GM23338 (cell line): ENCODE data around the gene PLXND1. TPM values are rescaled to one million over a fixed set of nuclear protein-coding genes. Genes with fewer than 3 reads are reported as not detected.

Experiments
- ATAC-seq: fragments of 200-7000 bp; cut with Tn5 transposase; 3 replicates; pipeline ENCODE4 v1.9.1; 2020
- DNase-seq: peaks from one replicate; pipeline ENCODE4 v3.0.0-alpha.2; 2015; ENCODE audit warnings: low spot score
- H2AFZ ChIP-seq: fragments of 200-600 bp; sonication (generic); 2 replicates; pipeline ENCODE4 v1.8.0; 2016; ENCODE audit warnings: antibody characterized with exemption, mild to moderate bottlenecking, moderate library complexity
- H3F3A ChIP-seq: fragments of 200-600 bp; sonication (generic); replicated peaks from 2 replicates; pipeline ENCODE4 v1.8.0; 2017; ENCODE audit warnings: antibody characterized with exemption, mixed run types, low read depth
- H3K27ac ChIP-seq: fragments of 200-600 bp; sonication (generic); 2 replicates; pipeline ENCODE4 v1.6.1; 2016; ENCODE audit warnings: low read depth
- H3K27me3 ChIP-seq: fragments of 200-600 bp; sonication (generic); 2 replicates; pipeline ENCODE4 v1.8.0; 2016; ENCODE audit warnings: mild to moderate bottlenecking, mixed run types, moderate library complexity; ENCODE audit not compliant: insufficient read depth
- H3K36me3 ChIP-seq: fragments of 200-600 bp; sonication (generic); 2 replicates; pipeline ENCODE4 v1.8.0; 2016; ENCODE audit warnings: mild to moderate bottlenecking; ENCODE audit not compliant: insufficient read depth
- H3K4me1 ChIP-seq: fragments of 200-600 bp; sonication (generic); 2 replicates; pipeline ENCODE4 v1.8.0; 2016; ENCODE audit warnings: mild to moderate bottlenecking, moderate library complexity; ENCODE audit not compliant: insufficient read depth
- H3K4me2 ChIP-seq: fragments of 200-600 bp; sonication (generic); 2 replicates; pipeline ENCODE4 v1.7.1; 2017; ENCODE audit warnings: mixed run types
- H3K4me3 ChIP-seq: fragments of 200-600 bp; sonication (generic); 2 replicates; pipeline ENCODE4 v1.6.1; 2016; ENCODE audit warnings: mixed run types
- H3K79me2 ChIP-seq: fragments of 200-600 bp; sonication (generic); replicated peaks from 2 replicates; pipeline ENCODE4 v1.8.0; 2017; ENCODE audit warnings: mild to moderate bottlenecking; ENCODE audit not compliant: insufficient read depth
- H3K9me2 ChIP-seq: fragments of 200-600 bp; sonication (generic); 2 replicates; pipeline ENCODE4 v1.8.0; 2017; ENCODE audit not compliant: insufficient read depth
- H4K20me1 ChIP-seq: fragments of 200-600 bp; sonication (generic); replicated peaks from 2 replicates; pipeline ENCODE4 v1.8.0; 2017; ENCODE audit warnings: mild to moderate bottlenecking; ENCODE audit not compliant: insufficient read depth
- H3K27ac Mint-ChIP-seq: 2 replicates; pipeline ENCODE4 v1.8.0; 2020; ENCODE audit warnings: inconsistent platforms, mild to moderate bottlenecking, moderate library complexity, mixed read lengths
- H3K27me3 Mint-ChIP-seq: 3 replicates; pipeline ENCODE4 v1.8.0; 2022; ENCODE audit warnings: low read depth, mild to moderate bottlenecking, moderate library complexity, mixed read lengths, inconsistent platforms; ENCODE audit not compliant: insufficient read depth, poor library complexity
- H3K36me3 Mint-ChIP-seq: 3 replicates; pipeline ENCODE4 v1.8.0; 2021; ENCODE audit warnings: low read depth, mild to moderate bottlenecking, inconsistent platforms, moderate library complexity, mixed read lengths
- H3K4me1 Mint-ChIP-seq: 3 replicates; pipeline ENCODE4 v1.8.0; 2020; ENCODE audit warnings: mild to moderate bottlenecking, inconsistent platforms, mixed read lengths
- H3K4me3 Mint-ChIP-seq: 3 replicates; pipeline ENCODE4 v1.8.0; 2021; ENCODE audit warnings: moderate library complexity, mild to moderate bottlenecking, inconsistent platforms, mixed read lengths
- H3K9me3 Mint-ChIP-seq: 3 replicates; pipeline ENCODE4 v1.8.0; 2020; ENCODE audit warnings: moderate library complexity, mild to moderate bottlenecking, inconsistent platforms, mixed read lengths
- CREB1 ChIP-seq: fragments of 250-450 bp; sonication (Bioruptor Pico); IDR thresholded peaks from 2 replicates; pipeline ENCODE4 v1.5.0; 2020; ENCODE audit warnings: low read depth, mild to moderate bottlenecking, moderate library complexity
- NANOG ChIP-seq: IDR thresholded peaks from 2 replicates; pipeline ENCODE4 v1.6.1; 2016; ENCODE audit warnings: antibody characterized with exemption, borderline replicate concordance
- POLR2AphosphoS5 ChIP-seq: IDR thresholded peaks from 2 replicates; pipeline ENCODE4 v1.6.1; 2016; ENCODE audit warnings: antibody characterized with exemption, low read depth
- STAT1 ChIP-seq: IDR thresholded peaks from one replicate; pipeline ENCODE4 v1.6.1; 2016; ENCODE audit warnings: antibody characterized with exemption; ENCODE audit not compliant: unreplicated experiment
- ZNF114 ChIP-seq: fragments of 250-450 bp; sonication (Bioruptor Pico); IDR thresholded peaks from 2 replicates; pipeline ENCODE4 v1.5.0; 2020; ENCODE audit warnings: mild to moderate bottlenecking, moderate library complexity
- ZNF331 ChIP-seq: fragments of 250-450 bp; sonication (Bioruptor Pico); IDR thresholded peaks from 2 replicates; pipeline ENCODE4 v1.5.0; 2020; ENCODE audit warnings: low read depth, mild to moderate bottlenecking, moderate library complexity
- polyA plus RNA-seq: library from polyadenylated mRNA; unstranded; fragments of >200 nt; fragmentation: Nextera tagmentation; extraction: Ambion mirVana; gene quantifications from 2 replicates; pipeline ENCODE4 v1.2.1, GENCODE V29; 2016
- total RNA-seq: library from RNA; depleted of rRNA; stranded (reverse); fragments of >200 nt; shearing (Covaris generic); gene quantifications from 2 replicates; pipeline ENCODE4 v1.2.3, GENCODE V29; 2014
- TF ChIP-seq, protein P1 (sequence below): fragments of 250-450 bp; sonication (Bioruptor Pico); IDR thresholded peaks from 2 replicates; pipeline ENCODE4 v1.5.0; 2020; ENCODE audit warnings: mild to moderate bottlenecking, moderate library complexity

Gene PLXND1
- total and polyA plus RNA-seq, 2 experiments from 2014 or later, result 13.3 to 60.4 TPM

GRCh38 chr3:129514563-129514962, 91.9 kb downstream of the PLXND1 start (continued):
- TF ChIP-seq, protein P1, sequence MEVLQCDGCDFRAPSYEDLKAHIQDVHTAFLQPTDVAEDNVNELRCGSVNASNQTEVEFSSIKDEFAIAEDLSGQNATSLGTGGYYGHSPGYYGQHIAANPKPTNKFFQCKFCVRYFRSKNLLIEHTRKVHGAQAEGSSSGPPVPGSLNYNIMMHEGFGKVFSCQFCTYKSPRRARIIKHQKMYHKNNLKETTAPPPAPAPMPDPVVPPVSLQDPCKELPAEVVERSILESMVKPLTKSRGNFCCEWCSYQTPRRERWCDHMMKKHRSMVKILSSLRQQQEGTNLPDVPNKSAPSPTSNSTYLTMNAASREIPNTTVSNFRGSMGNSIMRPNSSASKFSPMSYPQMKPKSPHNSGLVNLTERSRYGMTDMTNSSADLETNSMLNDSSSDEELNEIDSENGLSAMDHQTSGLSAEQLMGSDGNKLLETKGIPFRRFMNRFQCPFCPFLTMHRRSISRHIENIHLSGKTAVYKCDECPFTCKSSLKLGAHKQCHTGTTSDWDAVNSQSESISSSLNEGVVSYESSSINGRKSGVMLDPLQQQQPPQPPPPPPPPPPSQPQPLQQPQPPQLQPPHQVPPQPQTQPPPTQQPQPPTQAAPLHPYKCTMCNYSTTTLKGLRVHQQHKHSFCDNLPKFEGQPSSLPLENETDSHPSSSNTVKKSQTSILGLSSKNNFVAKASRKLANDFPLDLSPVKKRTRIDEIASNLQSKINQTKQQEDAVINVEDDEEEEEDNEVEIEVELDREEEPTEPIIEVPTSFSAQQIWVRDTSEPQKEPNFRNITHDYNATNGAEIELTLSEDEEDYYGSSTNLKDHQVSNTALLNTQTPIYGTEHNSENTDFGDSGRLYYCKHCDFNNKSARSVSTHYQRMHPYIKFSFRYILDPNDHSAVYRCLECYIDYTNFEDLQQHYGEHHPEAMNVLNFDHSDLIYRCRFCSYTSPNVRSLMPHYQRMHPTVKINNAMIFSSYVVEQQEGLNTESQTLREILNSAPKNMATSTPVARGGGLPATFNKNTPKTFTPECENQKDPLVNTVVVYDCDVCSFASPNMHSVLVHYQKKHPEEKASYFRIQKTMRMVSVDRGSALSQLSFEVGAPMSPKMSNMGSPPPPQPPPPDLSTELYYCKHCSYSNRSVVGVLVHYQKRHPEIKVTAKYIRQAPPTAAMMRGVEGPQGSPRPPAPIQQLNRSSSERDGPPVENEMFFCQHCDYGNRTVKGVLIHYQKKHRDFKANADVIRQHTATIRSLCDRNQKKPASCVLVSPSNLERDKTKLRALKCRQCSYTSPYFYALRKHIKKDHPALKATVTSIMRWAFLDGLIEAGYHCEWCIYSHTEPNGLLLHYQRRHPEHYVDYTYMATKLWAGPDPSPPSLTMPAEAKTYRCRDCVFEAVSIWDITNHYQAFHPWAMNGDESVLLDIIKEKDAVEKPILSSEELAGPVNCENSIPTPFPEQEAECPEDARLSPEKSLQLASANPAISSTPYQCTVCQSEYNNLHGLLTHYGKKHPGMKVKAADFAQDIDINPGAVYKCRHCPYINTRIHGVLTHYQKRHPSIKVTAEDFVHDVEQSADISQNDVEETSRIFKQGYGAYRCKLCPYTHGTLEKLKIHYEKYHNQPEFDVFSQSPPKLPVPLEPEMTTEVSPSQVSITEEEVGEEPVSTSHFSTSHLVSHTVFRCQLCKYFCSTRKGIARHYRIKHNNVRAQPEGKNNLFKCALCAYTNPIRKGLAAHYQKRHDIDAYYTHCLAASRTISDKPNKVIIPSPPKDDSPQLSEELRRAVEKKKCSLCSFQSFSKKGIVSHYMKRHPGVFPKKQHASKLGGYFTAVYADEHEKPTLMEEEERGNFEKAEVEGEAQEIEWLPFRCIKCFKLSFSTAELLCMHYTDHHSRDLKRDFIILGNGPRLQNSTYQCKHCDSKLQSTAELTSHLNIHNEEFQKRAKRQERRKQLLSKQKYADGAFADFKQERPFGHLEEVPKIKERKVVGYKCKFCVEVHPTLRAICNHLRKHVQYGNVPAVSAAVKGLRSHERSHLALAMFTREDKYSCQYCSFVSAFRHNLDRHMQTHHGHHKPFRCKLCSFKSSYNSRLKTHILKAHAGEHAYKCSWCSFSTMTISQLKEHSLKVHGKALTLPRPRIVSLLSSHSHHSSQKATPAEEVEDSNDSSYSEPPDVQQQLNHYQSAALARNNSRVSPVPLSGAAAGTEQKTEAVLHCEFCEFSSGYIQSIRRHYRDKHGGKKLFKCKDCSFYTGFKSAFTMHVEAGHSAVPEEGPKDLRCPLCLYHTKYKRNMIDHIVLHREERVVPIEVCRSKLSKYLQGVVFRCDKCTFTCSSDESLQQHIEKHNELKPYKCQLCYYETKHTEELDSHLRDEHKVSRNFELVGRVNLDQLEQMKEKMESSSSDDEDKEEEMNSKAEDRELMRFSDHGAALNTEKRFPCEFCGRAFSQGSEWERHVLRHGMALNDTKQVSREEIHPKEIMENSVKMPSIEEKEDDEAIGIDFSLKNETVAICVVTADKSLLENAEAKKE, result no peak
- TF ChIP-seq NANOG (no peak), STAT1 (no peak), POLR2AphosphoS5 (no peak), CREB1 (CRISPR knock-in tag) (no peak)

DNA sequence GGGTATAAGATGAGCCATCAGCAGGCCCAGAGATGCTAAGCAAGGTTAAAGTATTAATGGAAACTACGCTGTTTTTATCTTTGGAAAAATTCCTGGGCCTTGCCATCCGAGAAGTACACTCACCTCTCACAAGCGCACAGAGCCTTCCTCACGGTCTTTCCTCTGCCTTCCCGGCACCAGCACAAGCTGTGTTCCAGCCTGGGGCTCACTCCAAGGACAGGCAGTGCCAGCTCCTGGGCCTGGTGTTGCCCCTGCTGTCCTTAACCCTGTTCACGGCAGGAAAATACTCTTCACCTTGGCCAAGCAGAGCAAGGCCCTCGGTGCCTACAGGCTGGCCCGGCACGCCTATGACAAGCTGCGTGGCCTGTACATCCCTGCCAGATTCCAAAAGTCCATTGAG, 92.4 kb downstream of the PLXND1 start:
- Mint-ChIP-seq H3K9me3 (no peaks in the 10 kb centered on the region; the same call in 2 of the 3 replicates), H3K4me3 (no peak overlapping the region), H3K27ac (no peak overlapping the region; the same call in 1 of the 2 replicates), H3K36me3 (peaks cover 21% of the 10 kb centered on the region), H3K4me1 (0 out of 3 replicates have a peak, but pooled peaks cover 2% of the 10 kb centered on the region), H3K27me3 (peaks cover 13% of the 10 kb centered on the region)
- H3K4me2 ChIP-seq, result no peak overlapping the region
- no peaks in the 10 kb centered on the region for H3F3A ChIP-seq
- H3K9me2 ChIP-seq, result no peaks in the 10 kb centered on the region
- no peak overlapping the region for H2AFZ ChIP-seq
- no peaks in the 10 kb centered on the region for H4K20me1 ChIP-seq
- H3K27me3 ChIP-seq, result no peaks in the 10 kb centered on the region
- no peak overlapping the region for H3K27ac ChIP-seq
- DNase-seq (no peak), ATAC-seq (no peak)
- no peaks in the 10 kb centered on the region for H3K4me1 ChIP-seq
- H3K79me2 ChIP-seq, result no peaks in the 10 kb centered on the region
- no peak overlapping the region for H3K4me3 ChIP-seq
- no peaks in the 10 kb centered on the region for H3K36me3 ChIP-seq
- no peak for TF ChIP-seq POLR2AphosphoS5
- no peak for TF ChIP-seq ZNF331 (CRISPR knock-in tag)
- no peak for TF ChIP-seq NANOG
- TF ChIP-seq CREB1 (CRISPR knock-in tag), result no peak
- no peak for TF ChIP-seq ZNF114 (CRISPR knock-in tag)
- TF ChIP-seq, protein P1, result no peak
